Neural progenitor cell (in vitro differentiated cells): ENCODE results near the gene SERPINB10.

Source experiments
- CTCF ChIP-seq: fragments of 200-600 bp; sonication (generic); IDR thresholded peaks from 2 replicates; pipeline ENCODE4 v1.5.1; 2017; ENCODE audit warnings: antibody characterized with exemption, mild to moderate bottlenecking
- EZH2 ChIP-seq: fragments of 200-600 bp; sonication (generic); IDR thresholded peaks from 2 replicates; pipeline ENCODE4 v1.6.1; 2017; ENCODE audit warnings: antibody characterized with exemption, mild to moderate bottlenecking, moderate library complexity
- EZH2phosphoT487 ChIP-seq: fragments of 200-600 bp; sonication (generic); IDR thresholded peaks from 2 replicates; pipeline ENCODE4 v1.6.1; 2017; ENCODE audit warnings: antibody characterized with exemption

GRCh38 chr18:63930773-63931354, 23.1 kb downstream of the SERPINB10 start:
- no peak for TF ChIP-seq CTCF
- TF ChIP-seq EZH2: no peak
- no peak for TF ChIP-seq EZH2phosphoT487
